GM23338 (cell line): ENCODE data around the gene PTPRB. TPM values are rescaled to one million over a fixed set of nuclear protein-coding genes. Genes with fewer than 3 reads are reported as not detected.

Experiments
- ATAC-seq: fragments of 200-7000 bp; cut with Tn5 transposase; 3 replicates; pipeline ENCODE4 v1.9.1; 2020
- DNase-seq: peaks from one replicate; pipeline ENCODE4 v3.0.0-alpha.2; 2015; ENCODE audit warnings: low spot score
- H2AFZ ChIP-seq: fragments of 200-600 bp; sonication (generic); 2 replicates; pipeline ENCODE4 v1.8.0; 2016; ENCODE audit warnings: antibody characterized with exemption, mild to moderate bottlenecking, moderate library complexity
- H3F3A ChIP-seq: fragments of 200-600 bp; sonication (generic); replicated peaks from 2 replicates; pipeline ENCODE4 v1.8.0; 2017; ENCODE audit warnings: antibody characterized with exemption, mixed run types, low read depth
- H3K27ac ChIP-seq: fragments of 200-600 bp; sonication (generic); 2 replicates; pipeline ENCODE4 v1.6.1; 2016; ENCODE audit warnings: low read depth
- H3K27me3 ChIP-seq: fragments of 200-600 bp; sonication (generic); 2 replicates; pipeline ENCODE4 v1.8.0; 2016; ENCODE audit warnings: mild to moderate bottlenecking, mixed run types, moderate library complexity; ENCODE audit not compliant: insufficient read depth
- H3K36me3 ChIP-seq: fragments of 200-600 bp; sonication (generic); 2 replicates; pipeline ENCODE4 v1.8.0; 2016; ENCODE audit warnings: mild to moderate bottlenecking; ENCODE audit not compliant: insufficient read depth
- H3K4me1 ChIP-seq: fragments of 200-600 bp; sonication (generic); 2 replicates; pipeline ENCODE4 v1.8.0; 2016; ENCODE audit warnings: mild to moderate bottlenecking, moderate library complexity; ENCODE audit not compliant: insufficient read depth
- H3K4me2 ChIP-seq: fragments of 200-600 bp; sonication (generic); 2 replicates; pipeline ENCODE4 v1.7.1; 2017; ENCODE audit warnings: mixed run types
- H3K4me3 ChIP-seq: fragments of 200-600 bp; sonication (generic); 2 replicates; pipeline ENCODE4 v1.6.1; 2016; ENCODE audit warnings: mixed run types
- H3K79me2 ChIP-seq: fragments of 200-600 bp; sonication (generic); replicated peaks from 2 replicates; pipeline ENCODE4 v1.8.0; 2017; ENCODE audit warnings: mild to moderate bottlenecking; ENCODE audit not compliant: insufficient read depth
- H3K9me2 ChIP-seq: fragments of 200-600 bp; sonication (generic); 2 replicates; pipeline ENCODE4 v1.8.0; 2017; ENCODE audit not compliant: insufficient read depth
- H4K20me1 ChIP-seq: fragments of 200-600 bp; sonication (generic); replicated peaks from 2 replicates; pipeline ENCODE4 v1.8.0; 2017; ENCODE audit warnings: mild to moderate bottlenecking; ENCODE audit not compliant: insufficient read depth
- H3K27ac Mint-ChIP-seq: 2 replicates; pipeline ENCODE4 v1.8.0; 2020; ENCODE audit warnings: inconsistent platforms, mild to moderate bottlenecking, moderate library complexity, mixed read lengths
- H3K27me3 Mint-ChIP-seq: 3 replicates; pipeline ENCODE4 v1.8.0; 2022; ENCODE audit warnings: low read depth, mild to moderate bottlenecking, moderate library complexity, mixed read lengths, inconsistent platforms; ENCODE audit not compliant: insufficient read depth, poor library complexity
- H3K36me3 Mint-ChIP-seq: 3 replicates; pipeline ENCODE4 v1.8.0; 2021; ENCODE audit warnings: low read depth, mild to moderate bottlenecking, inconsistent platforms, moderate library complexity, mixed read lengths
- H3K4me1 Mint-ChIP-seq: 3 replicates; pipeline ENCODE4 v1.8.0; 2020; ENCODE audit warnings: mild to moderate bottlenecking, inconsistent platforms, mixed read lengths
- H3K4me3 Mint-ChIP-seq: 3 replicates; pipeline ENCODE4 v1.8.0; 2021; ENCODE audit warnings: moderate library complexity, mild to moderate bottlenecking, inconsistent platforms, mixed read lengths
- H3K9me3 Mint-ChIP-seq: 3 replicates; pipeline ENCODE4 v1.8.0; 2020; ENCODE audit warnings: moderate library complexity, mild to moderate bottlenecking, inconsistent platforms, mixed read lengths
- CREB1 ChIP-seq: fragments of 250-450 bp; sonication (Bioruptor Pico); IDR thresholded peaks from 2 replicates; pipeline ENCODE4 v1.5.0; 2020; ENCODE audit warnings: low read depth, mild to moderate bottlenecking, moderate library complexity
- CTCF ChIP-seq, 2 experiments: fragments of 200-600 bp in 1 of 2; sonication (generic) in 1 of 2; conservative IDR thresholded peaks; 2 replicates each; pipeline versions ENCODE4 v1.5.1 to v1.6.1; 2016 to 2017; ENCODE audit warnings: antibody characterized with exemption in 2 of 2, low read depth in 2 of 2, mild to moderate bottlenecking in 2 of 2, moderate library complexity in 1 of 2
- JUNB ChIP-seq: IDR thresholded peaks from one replicate; pipeline ENCODE4 v1.6.1; 2016; ENCODE audit warnings: antibody characterized with exemption; ENCODE audit not compliant: unreplicated experiment
- ZNF114 ChIP-seq: fragments of 250-450 bp; sonication (Bioruptor Pico); IDR thresholded peaks from 2 replicates; pipeline ENCODE4 v1.5.0; 2020; ENCODE audit warnings: mild to moderate bottlenecking, moderate library complexity
- polyA plus RNA-seq: library from polyadenylated mRNA; unstranded; fragments of >200 nt; fragmentation: Nextera tagmentation; extraction: Ambion mirVana; gene quantifications from 2 replicates; pipeline ENCODE4 v1.2.1, GENCODE V29; 2016
- total RNA-seq: library from RNA; depleted of rRNA; stranded (reverse); fragments of >200 nt; shearing (Covaris generic); gene quantifications from 2 replicates; pipeline ENCODE4 v1.2.3, GENCODE V29; 2014
- TF ChIP-seq, protein P1 (sequence below): IDR thresholded peaks from 2 replicates; pipeline ENCODE4 v1.6.1; 2016; ENCODE audit warnings: antibody characterized with exemption
- TF ChIP-seq, protein P2 (sequence below): IDR thresholded peaks from one replicate; pipeline ENCODE4 v1.6.1; 2018; ENCODE audit warnings: antibody characterized with exemption; ENCODE audit not compliant: unreplicated experiment
- TF ChIP-seq, protein P3 (sequence below): fragments of 250-450 bp; sonication (Bioruptor Pico); IDR thresholded peaks from 2 replicates; pipeline ENCODE4 v1.5.0; 2020; ENCODE audit warnings: mild to moderate bottlenecking, moderate library complexity

PTPRB gene
- total and polyA plus RNA-seq, 2 experiments from 2014 or later, result 0.13 to 1.7 TPM

- H3F3A ChIP-seq, result no peaks in the 10 kb centered on the region
- H3K27me3 Mint-ChIP-seq, result peaks cover 3% of the 10 kb centered on the region
These were observed 149.8 kb downstream of the PTPRB start for GRCh38 chr12:70487440-70487839.

More at GRCh38 chr12:70487440-70487839, 149.8 kb downstream of the PTPRB start:
- Histone ChIP-seq H4K20me1 (no peaks in the 10 kb centered on the region), H3K4me2 (no peak overlapping the region), H3K27me3 (no peaks in the 10 kb centered on the region), H3K79me2 (no peaks in the 10 kb centered on the region), H3K9me2 (no peaks in the 10 kb centered on the region; the same call in 1 of the 2 replicates), H3K27ac (no peak overlapping the region), H3K4me3 (no peak overlapping the region), H2AFZ (no peak overlapping the region), H3K4me1 (no peaks in the 10 kb centered on the region), H3K36me3 (no peaks in the 10 kb centered on the region; the same call in 1 of the 2 replicates)
- TF ChIP-seq, protein P1, sequence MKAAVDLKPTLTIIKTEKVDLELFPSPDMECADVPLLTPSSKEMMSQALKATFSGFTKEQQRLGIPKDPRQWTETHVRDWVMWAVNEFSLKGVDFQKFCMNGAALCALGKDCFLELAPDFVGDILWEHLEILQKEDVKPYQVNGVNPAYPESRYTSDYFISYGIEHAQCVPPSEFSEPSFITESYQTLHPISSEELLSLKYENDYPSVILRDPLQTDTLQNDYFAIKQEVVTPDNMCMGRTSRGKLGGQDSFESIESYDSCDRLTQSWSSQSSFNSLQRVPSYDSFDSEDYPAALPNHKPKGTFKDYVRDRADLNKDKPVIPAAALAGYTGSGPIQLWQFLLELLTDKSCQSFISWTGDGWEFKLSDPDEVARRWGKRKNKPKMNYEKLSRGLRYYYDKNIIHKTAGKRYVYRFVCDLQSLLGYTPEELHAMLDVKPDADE, result no peak
- TF ChIP-seq ZNF114 (CRISPR knock-in tag), result no peak
- TF ChIP-seq JUNB, result no peak
- TF ChIP-seq, protein P2, sequence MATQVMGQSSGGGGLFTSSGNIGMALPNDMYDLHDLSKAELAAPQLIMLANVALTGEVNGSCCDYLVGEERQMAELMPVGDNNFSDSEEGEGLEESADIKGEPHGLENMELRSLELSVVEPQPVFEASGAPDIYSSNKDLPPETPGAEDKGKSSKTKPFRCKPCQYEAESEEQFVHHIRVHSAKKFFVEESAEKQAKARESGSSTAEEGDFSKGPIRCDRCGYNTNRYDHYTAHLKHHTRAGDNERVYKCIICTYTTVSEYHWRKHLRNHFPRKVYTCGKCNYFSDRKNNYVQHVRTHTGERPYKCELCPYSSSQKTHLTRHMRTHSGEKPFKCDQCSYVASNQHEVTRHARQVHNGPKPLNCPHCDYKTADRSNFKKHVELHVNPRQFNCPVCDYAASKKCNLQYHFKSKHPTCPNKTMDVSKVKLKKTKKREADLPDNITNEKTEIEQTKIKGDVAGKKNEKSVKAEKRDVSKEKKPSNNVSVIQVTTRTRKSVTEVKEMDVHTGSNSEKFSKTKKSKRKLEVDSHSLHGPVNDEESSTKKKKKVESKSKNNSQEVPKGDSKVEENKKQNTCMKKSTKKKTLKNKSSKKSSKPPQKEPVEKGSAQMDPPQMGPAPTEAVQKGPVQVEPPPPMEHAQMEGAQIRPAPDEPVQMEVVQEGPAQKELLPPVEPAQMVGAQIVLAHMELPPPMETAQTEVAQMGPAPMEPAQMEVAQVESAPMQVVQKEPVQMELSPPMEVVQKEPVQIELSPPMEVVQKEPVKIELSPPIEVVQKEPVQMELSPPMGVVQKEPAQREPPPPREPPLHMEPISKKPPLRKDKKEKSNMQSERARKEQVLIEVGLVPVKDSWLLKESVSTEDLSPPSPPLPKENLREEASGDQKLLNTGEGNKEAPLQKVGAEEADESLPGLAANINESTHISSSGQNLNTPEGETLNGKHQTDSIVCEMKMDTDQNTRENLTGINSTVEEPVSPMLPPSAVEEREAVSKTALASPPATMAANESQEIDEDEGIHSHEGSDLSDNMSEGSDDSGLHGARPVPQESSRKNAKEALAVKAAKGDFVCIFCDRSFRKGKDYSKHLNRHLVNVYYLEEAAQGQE, result no peak
- TF ChIP-seq CTCF (conservative IDR thresholded peaks at IDR 0.05; ENCODE audit: low read depth in 2 of 2), result no peak
- TF ChIP-seq CREB1 (CRISPR knock-in tag), result no peak
- TF ChIP-seq, protein P3, sequence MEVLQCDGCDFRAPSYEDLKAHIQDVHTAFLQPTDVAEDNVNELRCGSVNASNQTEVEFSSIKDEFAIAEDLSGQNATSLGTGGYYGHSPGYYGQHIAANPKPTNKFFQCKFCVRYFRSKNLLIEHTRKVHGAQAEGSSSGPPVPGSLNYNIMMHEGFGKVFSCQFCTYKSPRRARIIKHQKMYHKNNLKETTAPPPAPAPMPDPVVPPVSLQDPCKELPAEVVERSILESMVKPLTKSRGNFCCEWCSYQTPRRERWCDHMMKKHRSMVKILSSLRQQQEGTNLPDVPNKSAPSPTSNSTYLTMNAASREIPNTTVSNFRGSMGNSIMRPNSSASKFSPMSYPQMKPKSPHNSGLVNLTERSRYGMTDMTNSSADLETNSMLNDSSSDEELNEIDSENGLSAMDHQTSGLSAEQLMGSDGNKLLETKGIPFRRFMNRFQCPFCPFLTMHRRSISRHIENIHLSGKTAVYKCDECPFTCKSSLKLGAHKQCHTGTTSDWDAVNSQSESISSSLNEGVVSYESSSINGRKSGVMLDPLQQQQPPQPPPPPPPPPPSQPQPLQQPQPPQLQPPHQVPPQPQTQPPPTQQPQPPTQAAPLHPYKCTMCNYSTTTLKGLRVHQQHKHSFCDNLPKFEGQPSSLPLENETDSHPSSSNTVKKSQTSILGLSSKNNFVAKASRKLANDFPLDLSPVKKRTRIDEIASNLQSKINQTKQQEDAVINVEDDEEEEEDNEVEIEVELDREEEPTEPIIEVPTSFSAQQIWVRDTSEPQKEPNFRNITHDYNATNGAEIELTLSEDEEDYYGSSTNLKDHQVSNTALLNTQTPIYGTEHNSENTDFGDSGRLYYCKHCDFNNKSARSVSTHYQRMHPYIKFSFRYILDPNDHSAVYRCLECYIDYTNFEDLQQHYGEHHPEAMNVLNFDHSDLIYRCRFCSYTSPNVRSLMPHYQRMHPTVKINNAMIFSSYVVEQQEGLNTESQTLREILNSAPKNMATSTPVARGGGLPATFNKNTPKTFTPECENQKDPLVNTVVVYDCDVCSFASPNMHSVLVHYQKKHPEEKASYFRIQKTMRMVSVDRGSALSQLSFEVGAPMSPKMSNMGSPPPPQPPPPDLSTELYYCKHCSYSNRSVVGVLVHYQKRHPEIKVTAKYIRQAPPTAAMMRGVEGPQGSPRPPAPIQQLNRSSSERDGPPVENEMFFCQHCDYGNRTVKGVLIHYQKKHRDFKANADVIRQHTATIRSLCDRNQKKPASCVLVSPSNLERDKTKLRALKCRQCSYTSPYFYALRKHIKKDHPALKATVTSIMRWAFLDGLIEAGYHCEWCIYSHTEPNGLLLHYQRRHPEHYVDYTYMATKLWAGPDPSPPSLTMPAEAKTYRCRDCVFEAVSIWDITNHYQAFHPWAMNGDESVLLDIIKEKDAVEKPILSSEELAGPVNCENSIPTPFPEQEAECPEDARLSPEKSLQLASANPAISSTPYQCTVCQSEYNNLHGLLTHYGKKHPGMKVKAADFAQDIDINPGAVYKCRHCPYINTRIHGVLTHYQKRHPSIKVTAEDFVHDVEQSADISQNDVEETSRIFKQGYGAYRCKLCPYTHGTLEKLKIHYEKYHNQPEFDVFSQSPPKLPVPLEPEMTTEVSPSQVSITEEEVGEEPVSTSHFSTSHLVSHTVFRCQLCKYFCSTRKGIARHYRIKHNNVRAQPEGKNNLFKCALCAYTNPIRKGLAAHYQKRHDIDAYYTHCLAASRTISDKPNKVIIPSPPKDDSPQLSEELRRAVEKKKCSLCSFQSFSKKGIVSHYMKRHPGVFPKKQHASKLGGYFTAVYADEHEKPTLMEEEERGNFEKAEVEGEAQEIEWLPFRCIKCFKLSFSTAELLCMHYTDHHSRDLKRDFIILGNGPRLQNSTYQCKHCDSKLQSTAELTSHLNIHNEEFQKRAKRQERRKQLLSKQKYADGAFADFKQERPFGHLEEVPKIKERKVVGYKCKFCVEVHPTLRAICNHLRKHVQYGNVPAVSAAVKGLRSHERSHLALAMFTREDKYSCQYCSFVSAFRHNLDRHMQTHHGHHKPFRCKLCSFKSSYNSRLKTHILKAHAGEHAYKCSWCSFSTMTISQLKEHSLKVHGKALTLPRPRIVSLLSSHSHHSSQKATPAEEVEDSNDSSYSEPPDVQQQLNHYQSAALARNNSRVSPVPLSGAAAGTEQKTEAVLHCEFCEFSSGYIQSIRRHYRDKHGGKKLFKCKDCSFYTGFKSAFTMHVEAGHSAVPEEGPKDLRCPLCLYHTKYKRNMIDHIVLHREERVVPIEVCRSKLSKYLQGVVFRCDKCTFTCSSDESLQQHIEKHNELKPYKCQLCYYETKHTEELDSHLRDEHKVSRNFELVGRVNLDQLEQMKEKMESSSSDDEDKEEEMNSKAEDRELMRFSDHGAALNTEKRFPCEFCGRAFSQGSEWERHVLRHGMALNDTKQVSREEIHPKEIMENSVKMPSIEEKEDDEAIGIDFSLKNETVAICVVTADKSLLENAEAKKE (CRISPR knock-in tag), result no peak
- DNase-seq (no peak), ATAC-seq (no peak)
- Mint-ChIP-seq H3K4me3 (no peak overlapping the region), H3K9me3 (peaks cover 20% of the 10 kb centered on the region), H3K4me1 (no peaks in the 10 kb centered on the region), H3K27ac (no peak overlapping the region), H3K36me3 (peaks cover 2% of the 10 kb centered on the region; the same call in 1 of the 3 replicates)
